ENCODE measurements around the gene FAM20C.

The FAM20C gene

DNA sequence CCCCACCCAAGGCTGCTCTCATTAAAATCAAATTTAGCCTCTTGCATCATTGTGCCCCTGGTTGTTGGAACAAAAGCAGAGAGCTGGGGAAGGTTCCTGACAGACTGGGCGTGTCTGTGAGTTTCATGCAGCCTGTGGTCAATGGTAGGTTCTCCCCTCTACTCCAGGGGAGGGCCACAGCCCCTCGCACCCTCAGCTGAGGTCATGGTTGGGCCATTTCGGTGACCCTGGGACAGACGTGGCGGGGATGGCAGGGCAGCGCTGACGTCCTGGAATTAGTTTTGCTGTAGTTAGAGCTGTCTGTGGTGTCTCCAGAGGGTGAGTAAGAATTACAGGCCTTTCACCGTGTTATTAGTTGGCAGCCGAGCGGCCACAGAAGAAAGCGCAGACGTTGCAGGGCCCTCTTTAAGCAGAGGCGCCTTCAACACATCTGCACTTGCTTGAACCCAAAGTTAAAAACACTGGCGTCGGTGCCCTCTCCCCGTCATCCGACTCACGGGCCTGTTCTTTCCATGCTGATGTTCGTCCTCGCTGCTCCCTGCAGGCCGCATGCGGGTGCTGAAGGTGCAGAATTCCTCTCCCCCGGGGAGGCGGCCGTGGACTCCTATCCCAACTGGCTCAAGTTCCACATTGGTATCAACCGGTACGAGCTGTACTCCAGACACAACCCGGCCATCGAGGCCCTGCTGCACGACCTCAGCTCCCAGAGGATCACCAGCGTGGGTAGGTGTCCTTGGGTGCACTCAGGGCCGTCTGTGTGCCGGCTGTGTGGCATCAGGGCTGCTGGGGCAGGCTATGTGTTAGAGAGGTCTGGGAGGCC lies 2.8 kb downstream of the FAM20C start:
- peak; percentile 62 for DNase-seq (ENCODE audit: low read depth)
- TF ChIP-seq CTCF (conservative IDR thresholded peaks at IDR 0.05; ENCODE audit: low read length): no peak
- peak overlapping the region; percentile 83 for H3K4me3 ChIP-seq (ENCODE audit: low read length)

DNA sequence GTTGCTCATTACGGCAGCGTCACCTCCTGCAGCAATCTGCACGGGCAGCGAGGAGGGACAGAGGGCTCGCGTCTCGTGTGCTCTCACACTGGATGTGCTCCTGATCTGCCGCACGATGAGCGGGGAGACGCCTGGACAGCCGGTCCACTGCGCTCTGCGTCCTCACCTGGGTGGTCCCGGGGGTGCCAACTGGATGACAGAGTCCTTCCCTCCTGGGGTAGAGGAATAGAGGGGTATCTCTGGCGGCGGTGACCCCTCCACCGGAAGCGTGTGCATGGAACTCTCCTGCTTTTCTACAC lies 3.4 kb downstream of the FAM20C start:
- peak overlapping the region; percentile 83 for H3K4me3 ChIP-seq (ENCODE audit: low read length)

GRCh38 chr7:196283-196682 lies 3.9 kb downstream of the FAM20C start:
- no peak for TF ChIP-seq CTCF (conservative IDR thresholded peaks at IDR 0.05; ENCODE audit: low read length)
- DNase-seq (ENCODE audit: low read depth): no peak
- peak overlapping the region; percentile 83 for H3K4me3 ChIP-seq (ENCODE audit: low read length)

More for the DNA sequence above, 3.4 kb downstream of the FAM20C start:
- no peak for TF ChIP-seq CTCF (conservative IDR thresholded peaks at IDR 0.05; ENCODE audit: low read length)
- no peak for DNase-seq (ENCODE audit: low read depth)

- H3K4me3 ChIP-seq (ENCODE audit: low read length): no peak overlapping the region
Measured at GRCh38 chr7:196778-197321, 4.5 kb downstream of the FAM20C start.

GRCh38 chr7:197413-198335 lies 5.3 kb downstream of the FAM20C start:
- H3K4me3 ChIP-seq (ENCODE audit: low read length): no peak overlapping the region
- TF ChIP-seq CTCF (conservative IDR thresholded peaks at IDR 0.05; ENCODE audit: low read length): no peak
- DNase-seq (ENCODE audit: low read depth): no peak

More at GRCh38 chr7:196778-197321, 4.5 kb downstream of the FAM20C start:
- no peak for TF ChIP-seq CTCF (conservative IDR thresholded peaks at IDR 0.05; ENCODE audit: low read length)
- DNase-seq (ENCODE audit: low read depth): no peak

DNA sequence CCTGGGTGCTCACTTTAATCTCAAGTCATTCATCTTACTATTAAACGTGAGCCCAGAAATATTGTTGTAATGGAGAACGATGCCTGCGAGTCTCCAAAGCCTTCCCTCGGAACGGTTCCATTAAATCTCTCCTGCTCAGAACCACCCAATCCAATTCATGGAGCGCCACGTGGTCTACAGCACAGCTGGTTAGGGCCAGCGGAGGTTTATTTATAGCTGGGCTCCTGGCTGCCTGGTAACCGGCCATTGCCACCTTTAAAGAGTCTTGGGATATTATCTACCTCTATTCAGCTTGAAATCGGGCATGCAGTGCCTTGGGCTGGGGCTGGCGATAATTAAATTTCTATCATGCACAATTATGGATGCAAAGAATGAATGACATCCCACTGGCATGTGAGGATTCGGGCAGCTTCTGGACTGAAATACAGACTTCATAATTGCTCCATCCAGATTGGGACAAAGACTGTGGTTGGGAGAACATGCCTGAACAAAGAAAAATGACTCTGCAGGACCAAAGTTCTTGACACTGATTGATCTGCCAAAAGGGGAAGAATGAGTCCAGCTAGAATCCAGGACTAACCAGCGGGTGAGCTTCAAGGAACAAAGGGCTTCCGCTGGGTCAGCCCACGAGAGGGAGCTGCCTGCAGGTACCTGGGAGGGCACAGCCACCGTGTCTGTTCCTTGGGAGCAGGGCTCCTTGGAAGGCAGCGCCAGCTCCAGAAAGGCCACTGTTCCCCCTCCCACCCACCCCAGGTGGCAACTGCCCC lies 7.3 kb downstream of the FAM20C start:
- TF ChIP-seq CTCF (conservative IDR thresholded peaks at IDR 0.05; ENCODE audit: low read length): no peak

More for the DNA sequence above, 7.3 kb downstream of the FAM20C start:
- no peak for DNase-seq (ENCODE audit: low read depth)
- no peak overlapping the region for H3K4me3 ChIP-seq (ENCODE audit: low read length)
